Natural killer cell (primary cell): ENCODE data around the gene PCSK9. TPM values are rescaled to one million over a fixed set of nuclear protein-coding genes. Genes with fewer than 3 reads are reported as not detected.
"Not testable (repeated sequence)": the region's sequence is repeated elsewhere in the genome, so short reads cannot be mapped to it uniquely, and the experiment has no call there.

Experiments
- ATAC-seq, 3 donors: fragments of 150-1000 bp in 2 of 3; fragments of 200-7000 bp in 1 of 3; cut with Tn5 transposase; 1 replicate in 1 of 3; 2 replicates in 2 of 3; pipeline ENCODE4 v1.10.0; 2021; ENCODE audit warnings: mild to moderate bottlenecking in 2 of 3, moderate library complexity in 2 of 3
- DNase-seq, 2 donors: peaks; one replicate each; pipeline versions ENCODE4 v3.0.0 to v3.0.0-alpha.2; 2013 to 2021; ENCODE audit warnings: mixed read lengths in 1 of 2
- H3K27ac ChIP-seq: one replicate; pipeline ENCODE4 v1.5.1; 2013; ENCODE audit warnings: mild to moderate bottlenecking, low read length
- H3K27me3 ChIP-seq: one replicate; pipeline ENCODE4 v1.6.1; 2013; ENCODE audit warnings: low read length; ENCODE audit not compliant: control insufficient read depth, insufficient read depth
- H3K36me3 ChIP-seq: one replicate; pipeline ENCODE4 v1.6.1; 2013; ENCODE audit warnings: low read length; ENCODE audit not compliant: control insufficient read depth, insufficient read depth
- H3K4me1 ChIP-seq: one replicate; pipeline ENCODE4 v1.6.1; 2013; ENCODE audit warnings: low read length; ENCODE audit not compliant: control insufficient read depth, insufficient read depth
- H3K4me3 ChIP-seq: one replicate; pipeline ENCODE4 v1.5.1; 2013; ENCODE audit warnings: low read length
- H3K9me3 ChIP-seq: one replicate; pipeline ENCODE4 v1.6.1; 2013; ENCODE audit warnings: low read length; ENCODE audit not compliant: control insufficient read depth, insufficient read depth
- H3K27ac Mint-ChIP-seq, 2 donors: one replicate each; pipeline ENCODE4 v1.8.0; 2022; ENCODE audit warnings: mild to moderate bottlenecking in 2 of 2, mixed read lengths in 2 of 2, moderate library complexity in 1 of 2
- H3K27me3 Mint-ChIP-seq, 2 donors: one replicate each; pipeline ENCODE4 v1.8.0; 2022; ENCODE audit warnings: low read depth in 2 of 2, mixed read lengths in 2 of 2
- H3K36me3 Mint-ChIP-seq: one replicate; pipeline ENCODE4 v1.8.0; 2022; ENCODE audit warnings: mixed read lengths
- H3K4me1 Mint-ChIP-seq, 2 donors: one replicate each; pipeline ENCODE4 v1.8.0; 2022; ENCODE audit warnings: mixed read lengths in 2 of 2
- H3K4me3 Mint-ChIP-seq: one replicate; pipeline ENCODE4 v1.8.0; 2022; ENCODE audit warnings: mild to moderate bottlenecking, moderate library complexity, mixed read lengths
- H3K9me3 Mint-ChIP-seq, 2 donors: one replicate each; pipeline ENCODE4 v1.8.0; 2022; ENCODE audit warnings: mixed read lengths in 2 of 2
- CTCF ChIP-seq: fragments of 200-600 bp; IDR thresholded peaks from one replicate; pipeline ENCODE4 v1.8.0; 2022; ENCODE audit warnings: antibody characterized with exemption
- WGBS: methylation state at CpG from one replicate; pipeline ENCODE4 v1.1.7; 2013; ENCODE audit warnings: missing lambda C conversion rate; ENCODE audit not compliant: insufficient coverage; 5-methylcytosine and 5-hydroxymethylcytosine counted together
- intact Hi-C: fragments of 100-400 bp; cut with micrococcal nuclease; formaldehyde crosslinking; loops from one replicate; pipeline ENCODE4 v1.14.2; 2022
- total RNA-seq, 4 donors: library from RNA; stranded (reverse); fragments of 120-200 nt in 1 of 4; gene quantifications; one replicate each; pipeline versions ENCODE4 v1.2.3 to v1.2.4, GENCODE V29; 2013 to 2022

PCSK9 gene
- total RNA-seq, 3 donors from 2014 or later (not counting 1 experiment from before 2014, with no cell fraction given): not detected

- Mint-ChIP-seq H3K36me3 (no peaks in the 10 kb centered on the region), H3K4me3 (no peak overlapping the region), H3K4me1 (no peaks in the 10 kb centered on the region), H3K9me3 (no peaks in the 10 kb centered on the region), H3K27me3 (peaks cover 23 to 29% of the 10 kb centered on the region in 2 donors), H3K27ac (no peak overlapping the region)
- TF ChIP-seq CTCF: no peak
- no peak overlapping the region for H3K27ac ChIP-seq
- 73% methylated on average over 12 of the region's 12 CpGs for WGBS
- H3K36me3 ChIP-seq: no peaks in the 10 kb centered on the region
- H3K4me3 ChIP-seq: no peak overlapping the region
- intact Hi-C loops: no loop called here
- no peaks in the 10 kb centered on the region for H3K27me3 ChIP-seq
- no peaks in the 10 kb centered on the region for H3K4me1 ChIP-seq
- ATAC-seq: no peak
- no peak for DNase-seq
- H3K9me3 ChIP-seq: no peaks in the 10 kb centered on the region
Measured at GRCh38 chr1:55015731-55016620, 23.4 kb upstream of the PCSK9 start.

- 85% methylated on average over 9 of the region's 9 CpGs for WGBS
- Mint-ChIP-seq H3K27me3 (peaks cover 21 to 23% of the 10 kb centered on the region in 2 donors), H3K36me3 (no peaks in the 10 kb centered on the region), H3K4me3 (no peak overlapping the region), H3K27ac (no peak overlapping the region), H3K4me1 (no peaks in the 10 kb centered on the region), H3K9me3 (no peaks in the 10 kb centered on the region)
- Histone ChIP-seq H3K9me3 (no peaks in the 10 kb centered on the region), H3K4me3 (no peak overlapping the region), H3K27me3 (no peaks in the 10 kb centered on the region), H3K36me3 (no peaks in the 10 kb centered on the region), H3K27ac (no peak overlapping the region), H3K4me1 (no peaks in the 10 kb centered on the region)
- intact Hi-C loops: no loop called here
- ATAC-seq (no peak), DNase-seq (no peak)
- no peak for TF ChIP-seq CTCF
Measured at GRCh38 chr1:55018395-55018794, 21.0 kb upstream of the PCSK9 start.

GRCh38 chr1:55021942-55022546, 17.3 kb upstream of the PCSK9 start:
- no peaks in the 10 kb centered on the region for H3K36me3 ChIP-seq
- no peak overlapping the region for H3K4me3 ChIP-seq
- no peaks in the 10 kb centered on the region for H3K4me1 ChIP-seq
- Mint-ChIP-seq H3K4me1 (peaks cover 5 to 11% of the 10 kb centered on the region in 2 donors), H3K9me3 (no peaks in the 10 kb centered on the region), H3K27me3 (peaks cover 4 to 11% of the 10 kb centered on the region in 2 donors), H3K27ac (no peak overlapping the region), H3K36me3 (no peaks in the 10 kb centered on the region), H3K4me3 (no peak overlapping the region)
- DNase-seq (peak; percentile 58 to 73), ATAC-seq (peak; percentile 89 to 100 (median 92))
- H3K27ac ChIP-seq: no peak overlapping the region
- WGBS: 62% methylated on average over 15 of the region's 15 CpGs
- H3K27me3 ChIP-seq: no peaks in the 10 kb centered on the region
- intact Hi-C loops: loop anchor here (2.0 kb wide), 1 partner anchor 77 kb away; no protein-coding TSS in a partner anchor
- peak; percentile 68 for TF ChIP-seq CTCF
- H3K9me3 ChIP-seq: no peaks in the 10 kb centered on the region

- H3K36me3 ChIP-seq, H3K27ac ChIP-seq, H3K9me3 ChIP-seq, H3K27me3 Mint-ChIP-seq, intact Hi-C loops, DNase-seq, H3K4me3 Mint-ChIP-seq, H3K4me1 ChIP-seq, H3K27ac Mint-ChIP-seq, H3K36me3 Mint-ChIP-seq, H3K4me3 ChIP-seq, H3K9me3 Mint-ChIP-seq, H3K27me3 ChIP-seq, ATAC-seq: not testable (repeated sequence)
- 92% methylated on average over 9 of the region's 10 CpGs for WGBS
- H3K4me1 Mint-ChIP-seq: peaks cover 5 to 11% of the 10 kb centered on the region in 2 donors
Measured at GRCh38 chr1:55024163-55024562, 15.2 kb upstream of the PCSK9 start.

GRCh38 chr1:55026682-55027081, 12.7 kb upstream of the PCSK9 start:
- H3K27ac Mint-ChIP-seq, H3K4me3 Mint-ChIP-seq, H3K27me3 Mint-ChIP-seq, H3K9me3 ChIP-seq, H3K9me3 Mint-ChIP-seq, DNase-seq, H3K4me1 ChIP-seq, intact Hi-C loops, H3K4me3 ChIP-seq, H3K36me3 Mint-ChIP-seq, H3K36me3 ChIP-seq, ATAC-seq, H3K27me3 ChIP-seq, H3K27ac ChIP-seq: not testable (repeated sequence)
- WGBS: 100% methylated on average over 1 of the region's 3 CpGs
- peaks cover 5 to 11% of the 10 kb centered on the region in 2 donors for H3K4me1 Mint-ChIP-seq
